Nephron (organoid): Measurements from ENCODE around the gene CXXC4.

Experiments
- H3K27ac Mint-ChIP-seq, 3 experiments: 2 replicates each; pipeline ENCODE4 v1.8.0; 2020; ENCODE audit warnings: mixed read lengths in 3 of 3, mild to moderate bottlenecking in 2 of 3, moderate library complexity in 1 of 3
- H3K27me3 Mint-ChIP-seq: 2 replicates; pipeline ENCODE4 v1.8.0; 2021; ENCODE audit warnings: low read depth, mild to moderate bottlenecking, moderate library complexity, mixed read lengths
- H3K36me3 Mint-ChIP-seq: 2 replicates; pipeline ENCODE4 v1.8.0; 2020; ENCODE audit warnings: low read depth, mixed read lengths
- H3K4me1 Mint-ChIP-seq: 2 replicates; pipeline ENCODE4 v1.8.0; 2020; ENCODE audit warnings: mixed read lengths
- H3K4me3 Mint-ChIP-seq, 3 experiments: 2 replicates each; pipeline ENCODE4 v1.8.0; 2020; ENCODE audit warnings: mild to moderate bottlenecking in 3 of 3, mixed read lengths in 3 of 3, moderate library complexity in 2 of 3
- H3K9me3 Mint-ChIP-seq: 2 replicates; pipeline ENCODE4 v1.8.0; 2020; ENCODE audit warnings: mixed read lengths
- TF ChIP-seq, protein P1 (sequence below), 3 experiments: fragments of 200-600 bp; sonication (generic); IDR thresholded peaks; one replicate each; pipeline ENCODE4 v1.5.0; 2021; ENCODE audit warnings: antibody characterized with exemption in 3 of 3; ENCODE audit not compliant: unreplicated experiment in 3 of 3

Gene CXXC4

DNA sequence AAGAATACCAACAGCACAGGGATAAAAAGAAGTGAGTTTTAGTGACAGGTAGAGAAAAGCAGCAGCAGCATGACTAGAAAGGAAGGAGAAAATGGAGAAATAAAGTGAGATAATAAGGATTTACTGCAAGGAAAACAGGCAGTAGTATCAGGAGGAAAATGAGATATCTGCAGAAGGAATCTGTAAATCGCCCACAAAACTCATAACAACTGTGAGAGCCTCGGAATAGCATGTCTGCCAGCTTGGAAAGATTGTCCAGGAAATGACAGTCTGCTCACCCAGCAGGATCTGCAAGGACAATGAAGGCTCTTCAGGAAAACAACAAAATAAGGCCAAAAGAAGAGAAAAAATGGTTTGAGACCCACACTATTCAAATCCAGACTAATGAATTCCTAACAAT, 47.4 kb downstream of the CXXC4 start:
- H3K27me3 Mint-ChIP-seq, result no peaks in the 10 kb centered on the region
- H3K36me3 Mint-ChIP-seq, result no peaks in the 10 kb centered on the region
- TF ChIP-seq, protein P1, sequence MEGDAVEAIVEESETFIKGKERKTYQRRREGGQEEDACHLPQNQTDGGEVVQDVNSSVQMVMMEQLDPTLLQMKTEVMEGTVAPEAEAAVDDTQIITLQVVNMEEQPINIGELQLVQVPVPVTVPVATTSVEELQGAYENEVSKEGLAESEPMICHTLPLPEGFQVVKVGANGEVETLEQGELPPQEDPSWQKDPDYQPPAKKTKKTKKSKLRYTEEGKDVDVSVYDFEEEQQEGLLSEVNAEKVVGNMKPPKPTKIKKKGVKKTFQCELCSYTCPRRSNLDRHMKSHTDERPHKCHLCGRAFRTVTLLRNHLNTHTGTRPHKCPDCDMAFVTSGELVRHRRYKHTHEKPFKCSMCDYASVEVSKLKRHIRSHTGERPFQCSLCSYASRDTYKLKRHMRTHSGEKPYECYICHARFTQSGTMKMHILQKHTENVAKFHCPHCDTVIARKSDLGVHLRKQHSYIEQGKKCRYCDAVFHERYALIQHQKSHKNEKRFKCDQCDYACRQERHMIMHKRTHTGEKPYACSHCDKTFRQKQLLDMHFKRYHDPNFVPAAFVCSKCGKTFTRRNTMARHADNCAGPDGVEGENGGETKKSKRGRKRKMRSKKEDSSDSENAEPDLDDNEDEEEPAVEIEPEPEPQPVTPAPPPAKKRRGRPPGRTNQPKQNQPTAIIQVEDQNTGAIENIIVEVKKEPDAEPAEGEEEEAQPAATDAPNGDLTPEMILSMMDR (IDR thresholded peaks at IDR 0.05; ENCODE audit: unreplicated experiment in 3 of 3), result no peak
- no peak overlapping the region for H3K4me3 Mint-ChIP-seq
- no peaks in the 10 kb centered on the region for H3K9me3 Mint-ChIP-seq
- no peak overlapping the region for H3K27ac Mint-ChIP-seq
- no peaks in the 10 kb centered on the region for H3K4me1 Mint-ChIP-seq

DNA sequence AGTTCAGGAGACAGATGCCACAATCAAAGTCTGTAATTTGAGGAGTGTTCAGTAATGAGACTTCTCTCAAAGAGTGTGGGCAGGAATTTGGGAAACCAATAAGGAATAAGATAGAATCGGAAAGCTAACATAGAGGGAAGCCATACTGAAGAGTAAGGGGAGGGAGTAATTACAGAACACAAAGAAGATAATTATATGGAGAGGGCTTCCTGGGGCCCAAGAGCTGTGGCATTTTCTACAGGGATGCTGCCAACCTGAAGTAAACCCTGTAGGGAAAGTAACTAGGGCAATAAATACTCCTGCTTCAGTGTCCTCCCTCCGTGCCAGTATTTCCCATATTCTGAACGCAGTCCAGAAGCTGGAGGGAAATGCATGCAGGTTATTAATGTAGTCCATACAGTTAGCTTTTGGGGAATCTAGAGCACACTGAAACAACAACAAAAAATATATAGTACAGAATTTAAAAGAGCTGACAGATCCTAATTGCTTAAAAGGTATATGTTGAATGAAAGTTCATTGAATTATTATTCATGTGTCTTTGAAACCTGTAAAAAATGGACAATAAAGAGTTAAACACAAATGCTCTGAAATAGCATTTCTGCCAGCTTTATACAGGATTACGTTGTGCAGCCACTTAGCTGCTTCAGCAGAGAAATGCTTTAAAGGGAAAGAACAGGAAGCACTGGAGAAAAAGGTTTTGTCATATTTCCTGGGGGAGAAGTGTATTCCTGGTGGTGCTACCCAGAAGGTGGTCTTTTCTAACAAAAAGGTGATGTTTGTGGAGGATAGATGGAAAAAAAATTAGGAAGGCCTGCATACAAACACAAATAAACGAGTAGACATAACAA, 48.0 kb downstream of the CXXC4 start:
- no peak overlapping the region for H3K4me3 Mint-ChIP-seq

DNA sequence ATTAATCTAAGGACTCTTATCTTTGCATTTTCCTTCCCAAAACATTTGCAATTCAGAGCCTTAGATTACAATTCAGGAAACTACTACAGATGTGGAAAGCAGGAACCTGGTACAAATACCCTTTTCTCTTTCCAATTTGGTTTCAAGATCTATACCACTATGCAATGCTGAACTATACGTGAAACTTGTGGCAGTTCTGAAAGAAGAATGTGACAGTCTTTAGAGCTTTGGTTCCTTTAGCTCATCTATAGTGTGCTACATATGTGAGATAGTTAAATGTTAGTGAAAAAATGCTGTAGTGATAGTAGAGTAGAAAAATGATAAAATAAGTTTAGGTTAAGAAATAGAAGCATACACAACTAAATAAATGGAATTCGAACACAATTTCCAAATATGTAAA, 50.0 kb downstream of the CXXC4 start:
- Mint-ChIP-seq H3K9me3 (peaks cover 3% of the 10 kb centered on the region), H3K27ac (no peak overlapping the region), H3K36me3 (no peaks in the 10 kb centered on the region), H3K27me3 (no peaks in the 10 kb centered on the region), H3K4me3 (no peak overlapping the region), H3K4me1 (no peaks in the 10 kb centered on the region)
- TF ChIP-seq, protein P1 (IDR thresholded peaks at IDR 0.05; ENCODE audit: unreplicated experiment in 3 of 3), result no peak

More for the DNA sequence above, 48.0 kb downstream of the CXXC4 start:
- TF ChIP-seq, protein P1 (IDR thresholded peaks at IDR 0.05; ENCODE audit: unreplicated experiment in 3 of 3), result no peak
- Mint-ChIP-seq H3K27ac (no peak overlapping the region), H3K36me3 (no peaks in the 10 kb centered on the region), H3K27me3 (no peaks in the 10 kb centered on the region), H3K4me1 (no peaks in the 10 kb centered on the region), H3K9me3 (no peaks in the 10 kb centered on the region)

- peaks cover 4% of the 10 kb centered on the region for H3K9me3 Mint-ChIP-seq
- H3K4me3 Mint-ChIP-seq, result no peak overlapping the region
- TF ChIP-seq, protein P1 (IDR thresholded peaks at IDR 0.05; ENCODE audit: unreplicated experiment in 3 of 3), result no peak
- H3K4me1 Mint-ChIP-seq, result no peaks in the 10 kb centered on the region
- no peaks in the 10 kb centered on the region for H3K36me3 Mint-ChIP-seq
- H3K27ac Mint-ChIP-seq, result no peak overlapping the region
- no peaks in the 10 kb centered on the region for H3K27me3 Mint-ChIP-seq
These were observed 58.2 kb downstream of the CXXC4 start for GRCh38 chr4:104436542-104436941.

- H3K4me3 Mint-ChIP-seq, result no peak overlapping the region
- no peaks in the 10 kb centered on the region for H3K36me3 Mint-ChIP-seq
- no peak overlapping the region for H3K27ac Mint-ChIP-seq
- H3K4me1 Mint-ChIP-seq, result peaks cover 17% of the 10 kb centered on the region
- no peaks in the 10 kb centered on the region for H3K9me3 Mint-ChIP-seq
- H3K27me3 Mint-ChIP-seq, result no peaks in the 10 kb centered on the region
- TF ChIP-seq, protein P1 (IDR thresholded peaks at IDR 0.05; ENCODE audit: unreplicated experiment in 3 of 3), result no peak
These were observed 65.4 kb downstream of the CXXC4 start for GRCh38 chr4:104429150-104429741.
